G401 (cell line): Measurements from ENCODE around the gene ZNF827. TPM values are rescaled to one million over a fixed set of nuclear protein-coding genes. Genes with fewer than 3 reads are reported as not detected.

Experiments used
- DNase-seq: peaks from one replicate; pipeline ENCODE4 v3.0.0-alpha.2; 2015; ENCODE audit warnings: low spot score
- in situ Hi-C: cut with HindIII; loops from 2 replicates; pipeline ENCODE4 v1.10.0; 2016; ENCODE audit warnings: low sequenced_read_pairs, mixed read lengths
- total RNA-seq: library from RNA; depleted of rRNA; stranded (reverse); fragments of >200 nt; shearing (Covaris generic); gene quantifications from 2 replicates; pipeline ENCODE4 v1.2.3, GENCODE V29; 2014

ZNF827 gene
- total RNA-seq, 1 experiment from 2014 or later = 2.1 TPM

GRCh38 chr4:145818011-145818410 lies 120.6 kb downstream of the ZNF827 start:
- DNase-seq = peak; percentile 47
- in situ Hi-C loops = no loop called here

- DNase-seq = no peak
- in situ Hi-C loops = no loop called here
These were observed 122.5 kb downstream of the ZNF827 start for GRCh38 chr4:145816091-145816490.

DNA sequence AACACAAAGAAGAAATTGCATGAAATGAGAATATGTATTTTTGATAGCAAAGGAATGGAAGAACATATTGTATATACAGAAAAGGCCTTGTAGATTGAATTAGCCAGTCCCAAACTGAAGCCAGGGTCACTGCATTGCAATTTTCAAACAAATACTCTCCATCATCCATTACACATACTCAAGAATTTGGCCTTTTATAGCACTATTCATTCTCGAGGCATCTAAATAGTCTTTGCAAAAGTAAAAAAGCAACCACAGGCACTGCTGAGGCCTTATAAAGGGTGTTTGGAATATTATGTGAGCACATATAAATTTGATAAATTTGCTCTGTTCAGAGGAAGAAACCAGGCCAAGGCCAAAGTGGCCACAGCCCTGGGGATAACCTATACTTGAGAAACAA lies 123.0 kb downstream of the ZNF827 start:
- in situ Hi-C loops = no loop called here
- DNase-seq = no peak

- no peak for DNase-seq
- in situ Hi-C loops = no loop called here
These were observed 123.5 kb downstream of the ZNF827 start for GRCh38 chr4:145815027-145815612.

DNA sequence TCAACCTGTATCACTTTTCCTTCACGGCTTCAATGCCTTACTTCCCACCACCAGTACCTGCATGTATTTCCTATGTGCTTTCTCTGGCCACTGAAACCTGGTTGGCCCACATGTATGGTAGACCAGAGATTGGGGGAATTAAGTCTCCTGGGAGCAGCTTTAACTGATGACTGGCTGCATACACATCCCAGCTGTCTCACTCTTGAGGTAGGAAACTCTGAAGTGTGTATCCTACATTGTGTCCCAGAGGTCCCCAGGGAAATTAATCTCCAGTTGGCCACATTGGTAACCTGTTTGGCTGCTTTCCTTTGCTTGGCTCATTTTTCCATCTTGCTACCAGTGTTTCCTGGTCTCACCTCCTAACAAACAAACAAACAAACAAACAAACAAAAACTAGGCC lies 124.4 kb downstream of the ZNF827 start:
- DNase-seq = no peak
- in situ Hi-C loops = no loop called here

- DNase-seq = no peak
- in situ Hi-C loops = no loop called here
These were observed 125.7 kb downstream of the ZNF827 start for GRCh38 chr4:145812919-145813318.

GRCh38 chr4:145808848-145809512 lies 129.6 kb downstream of the ZNF827 start:
- no peak for DNase-seq
- in situ Hi-C loops = no loop called here

DNA sequence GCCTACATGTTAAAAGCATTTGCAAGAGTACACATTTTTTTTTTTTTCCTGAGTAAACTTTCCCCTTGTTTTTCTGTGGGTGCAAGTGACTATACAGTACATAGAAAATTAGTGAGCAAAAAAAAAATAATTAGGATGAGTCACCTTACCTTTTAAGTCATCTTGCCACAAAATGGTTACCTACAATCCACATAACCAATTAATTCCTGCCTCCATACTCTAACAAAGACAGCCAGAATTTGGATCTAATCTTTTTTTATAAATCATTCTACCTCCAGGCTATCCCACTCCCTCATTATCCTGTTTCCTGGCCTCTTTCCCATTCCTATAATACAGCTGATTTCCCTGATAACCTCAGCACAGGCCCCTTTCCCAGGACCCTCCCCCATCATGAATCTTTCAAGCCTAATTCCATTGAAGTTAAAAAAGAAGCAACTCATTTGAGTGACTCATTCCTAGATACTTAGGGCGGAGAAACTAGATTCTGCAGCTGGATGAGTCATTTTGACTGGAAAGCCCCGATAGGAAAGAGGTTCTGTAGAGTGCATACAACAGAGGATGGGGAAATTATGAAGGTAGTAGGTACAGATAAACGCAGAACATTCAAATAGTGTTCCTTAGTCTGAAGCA lies 130.5 kb downstream of the ZNF827 start:
- in situ Hi-C loops = no loop called here
- DNase-seq = no peak

GRCh38 chr4:145805490-145805889 lies 133.1 kb downstream of the ZNF827 start:
- DNase-seq = no peak
- in situ Hi-C loops = no loop called here

GRCh38 chr4:145804116-145804515 lies 134.5 kb downstream of the ZNF827 start:
- peak; percentile 70 for DNase-seq
- in situ Hi-C loops = no loop called here

DNA sequence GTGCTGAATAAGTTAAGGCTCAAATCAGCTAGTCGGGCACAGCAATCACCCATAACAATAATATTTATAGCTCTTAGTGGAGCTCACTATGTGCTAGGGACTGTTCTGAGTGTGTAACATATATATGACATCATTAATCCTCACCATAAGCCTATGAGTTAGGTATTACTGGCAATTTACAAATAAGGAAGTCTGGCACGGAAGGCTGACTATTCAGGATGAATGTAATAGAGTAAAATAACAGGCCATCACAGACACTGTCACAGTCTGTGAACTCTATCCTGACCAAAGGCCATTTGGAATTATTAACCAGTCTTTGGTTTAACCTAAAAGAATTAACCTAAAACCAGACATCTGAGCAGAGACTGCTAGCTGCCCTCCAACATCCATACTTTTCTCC lies 139.4 kb downstream of the ZNF827 start:
- DNase-seq = no peak
- in situ Hi-C loops = no loop called here

- no peak for DNase-seq
- in situ Hi-C loops = no loop called here
These were observed 141.3 kb downstream of the ZNF827 start for GRCh38 chr4:145797278-145797677.

GRCh38 chr4:145796346-145796745 lies 142.3 kb downstream of the ZNF827 start:
- no peak for DNase-seq
- in situ Hi-C loops = no loop called here

DNA sequence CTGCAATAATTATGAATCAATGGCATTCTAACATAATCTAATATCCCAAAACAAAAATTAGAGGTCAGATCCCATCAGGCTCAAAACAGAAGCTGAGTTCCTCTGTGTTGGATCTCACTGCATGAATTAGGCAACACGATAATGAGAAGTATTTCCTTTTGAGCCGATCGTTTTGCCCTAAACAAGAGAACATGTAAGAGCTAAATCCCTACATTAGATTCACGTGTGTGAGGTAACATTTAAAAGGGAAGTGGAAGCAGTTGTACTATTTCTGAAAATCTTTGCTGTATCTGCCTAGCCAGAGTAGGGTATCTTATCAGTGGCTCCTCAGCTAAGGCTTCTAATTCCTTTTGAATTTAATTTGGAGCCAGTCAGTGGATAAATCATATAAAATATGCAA lies 143.1 kb downstream of the ZNF827 start:
- in situ Hi-C loops = no loop called here
- no peak for DNase-seq

- in situ Hi-C loops = no loop called here
These were observed 146.2 kb downstream of the ZNF827 start for GRCh38 chr4:145792429-145792828.

GRCh38 chr4:145791988-145792387 lies 146.6 kb downstream of the ZNF827 start:
- in situ Hi-C loops = no loop called here
- peak; percentile 30 for DNase-seq

More at GRCh38 chr4:145792429-145792828, 146.2 kb downstream of the ZNF827 start:
- no peak for DNase-seq

DNA sequence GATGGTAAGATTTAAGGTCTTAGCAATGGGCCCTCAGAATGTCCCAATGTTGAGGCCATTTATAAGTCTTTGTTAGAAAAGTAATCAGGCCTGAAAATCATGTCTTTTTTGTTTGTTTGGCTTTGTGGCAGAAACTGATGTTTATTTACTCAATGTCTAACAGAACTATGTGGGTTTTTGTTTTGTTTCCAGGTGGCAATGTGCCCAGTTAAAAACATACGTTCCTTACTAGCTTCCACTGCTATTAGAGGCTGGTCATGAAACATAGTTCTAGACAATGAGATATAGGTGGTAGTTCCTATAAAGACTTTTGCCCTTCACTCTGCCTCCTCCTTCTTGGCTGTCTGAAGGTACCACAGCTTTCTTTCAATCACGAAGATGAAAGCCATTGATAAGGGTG lies 149.9 kb downstream of the ZNF827 start:
- in situ Hi-C loops = no loop called here
- no peak for DNase-seq

GRCh38 chr4:145786830-145787229 lies 151.8 kb downstream of the ZNF827 start:
- in situ Hi-C loops = no loop called here
- DNase-seq = no peak

DNA sequence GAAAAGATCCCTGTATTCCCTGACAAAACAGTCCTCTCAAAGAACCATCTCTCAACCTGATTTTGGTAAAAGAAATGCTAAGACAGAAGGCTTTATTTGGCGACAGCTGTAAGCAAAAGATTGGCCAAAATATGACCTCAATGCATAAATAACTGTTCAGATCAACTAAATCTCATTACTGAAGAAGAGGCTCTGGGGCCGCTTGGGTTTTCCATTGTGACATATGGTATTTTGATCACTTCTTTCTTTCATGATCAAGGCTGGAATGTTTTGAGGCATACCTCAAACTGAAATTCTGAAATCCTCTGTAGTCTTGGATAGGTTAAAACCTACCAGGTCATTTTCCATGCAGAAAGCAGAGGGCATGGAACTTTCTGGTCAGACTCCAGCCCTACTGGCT lies 152.4 kb downstream of the ZNF827 start:
- DNase-seq = peak; percentile 62
- in situ Hi-C loops = no loop called here

GRCh38 chr4:145785391-145786008 lies 153.1 kb downstream of the ZNF827 start:
- in situ Hi-C loops = no loop called here
- DNase-seq = peak; percentile 36
